Natural killer cell (primary cell): ENCODE data around the gene TTLL12. TPM values are rescaled to one million over a fixed set of nuclear protein-coding genes. Genes with fewer than 3 reads are reported as not detected.
A peak's percentile ranks its signal among the peaks of the same experiment; 100 is the strongest.

Experiments
- ATAC-seq, 3 donors: fragments of 150-1000 bp in 2 of 3; fragments of 200-7000 bp in 1 of 3; cut with Tn5 transposase; 1 replicate in 1 of 3; 2 replicates in 2 of 3; pipeline ENCODE4 v1.10.0; 2021; ENCODE audit warnings: mild to moderate bottlenecking in 2 of 3, moderate library complexity in 2 of 3
- DNase-seq, 2 donors: peaks; one replicate each; pipeline versions ENCODE4 v3.0.0 to v3.0.0-alpha.2; 2013 to 2021; ENCODE audit warnings: mixed read lengths in 1 of 2
- H3K27ac ChIP-seq: one replicate; pipeline ENCODE4 v1.5.1; 2013; ENCODE audit warnings: mild to moderate bottlenecking, low read length
- H3K27me3 ChIP-seq: one replicate; pipeline ENCODE4 v1.6.1; 2013; ENCODE audit warnings: low read length; ENCODE audit not compliant: control insufficient read depth, insufficient read depth
- H3K36me3 ChIP-seq: one replicate; pipeline ENCODE4 v1.6.1; 2013; ENCODE audit warnings: low read length; ENCODE audit not compliant: control insufficient read depth, insufficient read depth
- H3K4me1 ChIP-seq: one replicate; pipeline ENCODE4 v1.6.1; 2013; ENCODE audit warnings: low read length; ENCODE audit not compliant: control insufficient read depth, insufficient read depth
- H3K4me3 ChIP-seq: one replicate; pipeline ENCODE4 v1.5.1; 2013; ENCODE audit warnings: low read length
- H3K9me3 ChIP-seq: one replicate; pipeline ENCODE4 v1.6.1; 2013; ENCODE audit warnings: low read length; ENCODE audit not compliant: control insufficient read depth, insufficient read depth
- H3K27ac Mint-ChIP-seq, 2 donors: one replicate each; pipeline ENCODE4 v1.8.0; 2022; ENCODE audit warnings: mild to moderate bottlenecking in 2 of 2, mixed read lengths in 2 of 2, moderate library complexity in 1 of 2
- H3K27me3 Mint-ChIP-seq, 2 donors: one replicate each; pipeline ENCODE4 v1.8.0; 2022; ENCODE audit warnings: low read depth in 2 of 2, mixed read lengths in 2 of 2
- H3K36me3 Mint-ChIP-seq: one replicate; pipeline ENCODE4 v1.8.0; 2022; ENCODE audit warnings: mixed read lengths
- H3K4me1 Mint-ChIP-seq, 2 donors: one replicate each; pipeline ENCODE4 v1.8.0; 2022; ENCODE audit warnings: mixed read lengths in 2 of 2
- H3K4me3 Mint-ChIP-seq: one replicate; pipeline ENCODE4 v1.8.0; 2022; ENCODE audit warnings: mild to moderate bottlenecking, moderate library complexity, mixed read lengths
- H3K9me3 Mint-ChIP-seq, 2 donors: one replicate each; pipeline ENCODE4 v1.8.0; 2022; ENCODE audit warnings: mixed read lengths in 2 of 2
- CTCF ChIP-seq: fragments of 200-600 bp; IDR thresholded peaks from one replicate; pipeline ENCODE4 v1.8.0; 2022; ENCODE audit warnings: antibody characterized with exemption
- WGBS: methylation state at CpG from one replicate; pipeline ENCODE4 v1.1.7; 2013; ENCODE audit warnings: missing lambda C conversion rate; ENCODE audit not compliant: insufficient coverage; 5-methylcytosine and 5-hydroxymethylcytosine counted together
- intact Hi-C: fragments of 100-400 bp; cut with micrococcal nuclease; formaldehyde crosslinking; loops from one replicate; pipeline ENCODE4 v1.14.2; 2022
- total RNA-seq, 4 donors: library from RNA; stranded (reverse); fragments of 120-200 nt in 1 of 4; gene quantifications; one replicate each; pipeline versions ENCODE4 v1.2.3 to v1.2.4, GENCODE V29; 2013 to 2022

The TTLL12 gene
- total RNA-seq, 3 donors from 2014 or later (not counting 1 experiment from before 2014, with no cell fraction given), result 9.3 to 15.5 (median 13.7) TPM

GRCh38 chr22:43172191-43172590 is 14.7 kb downstream of the TTLL12 start:
- H3K4me3 ChIP-seq, result no peak overlapping the region
- Mint-ChIP-seq H3K4me3 (no peak overlapping the region), H3K36me3 (no peaks in the 10 kb centered on the region), H3K9me3 (no peaks in the 10 kb centered on the region), H3K27ac (no peak overlapping the region), H3K4me1 (peaks cover 11 to 14% of the 10 kb centered on the region in 2 donors), H3K27me3 (no peaks in the 10 kb centered on the region)
- no peak for TF ChIP-seq CTCF
- intact Hi-C loops, result no loop called here
- no peaks in the 10 kb centered on the region for H3K27me3 ChIP-seq
- WGBS, result 98% methylated on average over 17 of the region's 19 CpGs
- peaks cover 26% of the 10 kb centered on the region for H3K4me1 ChIP-seq
- DNase-seq (no peak), ATAC-seq (no peak)
- peaks cover 20% of the 10 kb centered on the region for H3K36me3 ChIP-seq
- no peaks in the 10 kb centered on the region for H3K9me3 ChIP-seq
- H3K27ac ChIP-seq, result no peak overlapping the region

- Mint-ChIP-seq H3K36me3 (no peaks in the 10 kb centered on the region), H3K27me3 (no peaks in the 10 kb centered on the region), H3K27ac (peak overlapping the region in 1 of 2 donors; percentile 38), H3K9me3 (no peaks in the 10 kb centered on the region), H3K4me1 (peaks cover 11 to 14% of the 10 kb centered on the region in 2 donors), H3K4me3 (no peak overlapping the region)
- H3K4me3 ChIP-seq, result no peak overlapping the region
- ATAC-seq (no peak), DNase-seq (no peak)
- H3K9me3 ChIP-seq, result no peaks in the 10 kb centered on the region
- no peak overlapping the region for H3K27ac ChIP-seq
- TF ChIP-seq CTCF, result no peak
- peaks cover 26% of the 10 kb centered on the region for H3K4me1 ChIP-seq
- WGBS, result 91% methylated on average over 12 of the region's 12 CpGs
- peaks cover 23% of the 10 kb centered on the region for H3K36me3 ChIP-seq
- intact Hi-C loops, result no loop called here
- H3K27me3 ChIP-seq, result no peaks in the 10 kb centered on the region
These were observed 15.3 kb downstream of the TTLL12 start for GRCh38 chr22:43171607-43172006.

GRCh38 chr22:43171019-43171491 is 15.9 kb downstream of the TTLL12 start:
- peak in 1 of 3 donors; percentile 42 for ATAC-seq
- intact Hi-C loops, result no loop called here
- Histone ChIP-seq H3K9me3 (no peaks in the 10 kb centered on the region), H3K27me3 (no peaks in the 10 kb centered on the region), H3K36me3 (peaks cover 23% of the 10 kb centered on the region), H3K4me3 (no peak overlapping the region), H3K27ac (no peak overlapping the region), H3K4me1 (peaks cover 26% of the 10 kb centered on the region)
- no peak for DNase-seq
- Mint-ChIP-seq H3K4me3 (peak overlapping the region; percentile 61), H3K9me3 (no peaks in the 10 kb centered on the region), H3K36me3 (no peaks in the 10 kb centered on the region), H3K27me3 (no peaks in the 10 kb centered on the region), H3K4me1 (peaks cover 11 to 12% of the 10 kb centered on the region in 2 donors), H3K27ac (peak overlapping the region in 1 of 2 donors; percentile 38)
- TF ChIP-seq CTCF, result no peak
- WGBS, result 51% methylated on average over 14 of the region's 14 CpGs

GRCh38 chr22:43170131-43170480 is 16.8 kb downstream of the TTLL12 start:
- H3K4me1 ChIP-seq, result peaks cover 26% of the 10 kb centered on the region
- H3K9me3 ChIP-seq, result no peaks in the 10 kb centered on the region
- no peaks in the 10 kb centered on the region for H3K27me3 Mint-ChIP-seq
- no peak overlapping the region for H3K27ac Mint-ChIP-seq
- DNase-seq, result no peak
- peaks cover 11% of the 10 kb centered on the region in 2 donors for H3K4me1 Mint-ChIP-seq
- intact Hi-C loops, result no loop called here
- no peaks in the 10 kb centered on the region for H3K36me3 Mint-ChIP-seq
- no peak for TF ChIP-seq CTCF
- H3K36me3 ChIP-seq, result peaks cover 23% of the 10 kb centered on the region
- no peaks in the 10 kb centered on the region for H3K9me3 Mint-ChIP-seq
- H3K27ac ChIP-seq, result no peak overlapping the region
- no peak for ATAC-seq
- no peaks in the 10 kb centered on the region for H3K27me3 ChIP-seq
- no peak overlapping the region for H3K4me3 ChIP-seq
- 92% methylated on average over 9 of the region's 9 CpGs for WGBS
- peak overlapping the region; percentile 61 for H3K4me3 Mint-ChIP-seq
